OCI-LY7 (cell line): Measurements from ENCODE around the gene HTRA2.

Experiments
- EZH2phosphoT487 ChIP-seq: fragments of 200-600 bp; sonication (generic); IDR thresholded peaks from 2 replicates; pipeline ENCODE4 v1.6.1; 2018; ENCODE audit warnings: low read depth, borderline replicate concordance, mild to moderate bottlenecking, mixed run types, antibody characterized with exemption, low read length, moderate library complexity, mixed read lengths
- TF ChIP-seq, protein P1 (sequence below): fragments of 200-600 bp; sonication (generic); conservative IDR thresholded peaks from 2 replicates; pipeline ENCODE4 v1.5.1; 2014; ENCODE audit warnings: mild to moderate bottlenecking, antibody characterized with exemption, low read length, moderate library complexity, mixed read lengths

GRCh38 chr2:74544634-74545033 lies 14.9 kb downstream of the HTRA2 start:
- TF ChIP-seq, protein P1, sequence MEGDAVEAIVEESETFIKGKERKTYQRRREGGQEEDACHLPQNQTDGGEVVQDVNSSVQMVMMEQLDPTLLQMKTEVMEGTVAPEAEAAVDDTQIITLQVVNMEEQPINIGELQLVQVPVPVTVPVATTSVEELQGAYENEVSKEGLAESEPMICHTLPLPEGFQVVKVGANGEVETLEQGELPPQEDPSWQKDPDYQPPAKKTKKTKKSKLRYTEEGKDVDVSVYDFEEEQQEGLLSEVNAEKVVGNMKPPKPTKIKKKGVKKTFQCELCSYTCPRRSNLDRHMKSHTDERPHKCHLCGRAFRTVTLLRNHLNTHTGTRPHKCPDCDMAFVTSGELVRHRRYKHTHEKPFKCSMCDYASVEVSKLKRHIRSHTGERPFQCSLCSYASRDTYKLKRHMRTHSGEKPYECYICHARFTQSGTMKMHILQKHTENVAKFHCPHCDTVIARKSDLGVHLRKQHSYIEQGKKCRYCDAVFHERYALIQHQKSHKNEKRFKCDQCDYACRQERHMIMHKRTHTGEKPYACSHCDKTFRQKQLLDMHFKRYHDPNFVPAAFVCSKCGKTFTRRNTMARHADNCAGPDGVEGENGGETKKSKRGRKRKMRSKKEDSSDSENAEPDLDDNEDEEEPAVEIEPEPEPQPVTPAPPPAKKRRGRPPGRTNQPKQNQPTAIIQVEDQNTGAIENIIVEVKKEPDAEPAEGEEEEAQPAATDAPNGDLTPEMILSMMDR: peak; percentile 73
- TF ChIP-seq EZH2phosphoT487: no peak
